HT-29 (cell line): ENCODE data around the gene CMIP. TPM values are rescaled to one million over a fixed set of nuclear protein-coding genes. Genes with fewer than 3 reads are reported as not detected.

ENCODE experiments used
- DNase-seq: peaks from one replicate; pipeline ENCODE4 v3.0.0-alpha.2; 2015; ENCODE audit warnings: low spot score
- total RNA-seq: library from RNA; depleted of rRNA; stranded (reverse); fragments of >200 nt; shearing (Covaris generic); gene quantifications from 2 replicates; pipeline ENCODE4 v1.2.3, GENCODE V29; 2014

The CMIP gene
- total RNA-seq, 1 experiment from 2014 or later = 24.7 TPM

DNA sequence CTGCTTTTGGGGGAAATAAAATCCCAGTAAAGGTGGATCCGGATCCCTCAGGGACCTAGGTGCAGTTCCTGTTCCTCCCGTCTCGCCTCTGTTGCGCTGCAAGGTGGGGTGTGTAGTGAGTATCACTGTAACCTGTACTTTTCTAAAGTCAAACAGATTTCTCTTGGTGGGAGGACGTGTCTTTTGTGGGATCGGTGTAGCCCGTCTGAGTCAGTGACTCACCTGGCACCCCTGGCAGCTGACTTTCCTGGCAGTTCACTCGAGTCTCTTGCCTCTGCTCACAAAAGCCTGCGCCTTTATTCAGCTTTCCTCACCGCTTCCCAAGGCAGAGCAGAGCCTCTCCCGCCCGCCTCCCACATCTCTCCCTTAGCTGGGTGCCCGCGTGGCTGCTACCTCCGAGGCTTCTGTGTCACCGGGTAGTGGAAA is 85.7 kb downstream of the CMIP start:
- no peak for DNase-seq

DNA sequence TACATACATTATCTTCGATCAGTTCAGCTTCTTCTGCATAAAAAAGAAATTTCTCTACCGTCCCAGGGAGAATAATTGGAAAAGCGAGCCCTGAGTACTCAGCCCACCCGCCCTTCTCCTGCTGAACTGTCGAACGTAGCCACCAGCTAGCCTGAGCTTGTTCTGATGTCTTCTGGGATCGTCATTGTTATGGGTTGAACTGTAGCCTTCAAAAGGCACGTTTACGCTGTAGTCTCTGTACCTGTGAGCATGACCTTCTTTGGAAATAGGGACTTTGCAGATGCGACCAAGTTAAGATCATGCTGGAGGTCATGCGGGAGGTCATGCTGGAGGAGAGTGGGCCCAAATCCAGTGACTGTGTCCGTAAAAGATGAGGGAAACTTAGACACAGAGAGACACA is 86.2 kb downstream of the CMIP start:
- DNase-seq = no peak

- DNase-seq = no peak
Observed at GRCh38 chr16:81531419-81531821, 86.8 kb downstream of the CMIP start.

- no peak for DNase-seq
Observed at GRCh38 chr16:81532491-81533174, 88.0 kb downstream of the CMIP start.

DNA sequence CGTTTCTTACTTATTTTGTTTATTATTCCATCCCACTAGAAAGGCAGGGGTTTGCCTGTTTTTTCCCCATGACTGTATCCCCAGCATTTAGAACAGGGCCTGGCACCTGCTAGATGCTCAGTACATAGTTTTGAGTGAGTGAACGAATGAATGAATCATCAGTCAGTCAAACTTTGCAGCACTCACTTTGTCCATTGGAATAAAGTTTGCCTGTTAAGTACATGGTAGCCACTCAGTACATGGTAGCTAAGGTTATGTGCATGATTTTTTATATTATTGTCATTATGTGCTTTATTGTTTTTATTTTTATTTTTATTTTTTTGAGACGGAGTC is 88.5 kb downstream of the CMIP start:
- DNase-seq = no peak

DNA sequence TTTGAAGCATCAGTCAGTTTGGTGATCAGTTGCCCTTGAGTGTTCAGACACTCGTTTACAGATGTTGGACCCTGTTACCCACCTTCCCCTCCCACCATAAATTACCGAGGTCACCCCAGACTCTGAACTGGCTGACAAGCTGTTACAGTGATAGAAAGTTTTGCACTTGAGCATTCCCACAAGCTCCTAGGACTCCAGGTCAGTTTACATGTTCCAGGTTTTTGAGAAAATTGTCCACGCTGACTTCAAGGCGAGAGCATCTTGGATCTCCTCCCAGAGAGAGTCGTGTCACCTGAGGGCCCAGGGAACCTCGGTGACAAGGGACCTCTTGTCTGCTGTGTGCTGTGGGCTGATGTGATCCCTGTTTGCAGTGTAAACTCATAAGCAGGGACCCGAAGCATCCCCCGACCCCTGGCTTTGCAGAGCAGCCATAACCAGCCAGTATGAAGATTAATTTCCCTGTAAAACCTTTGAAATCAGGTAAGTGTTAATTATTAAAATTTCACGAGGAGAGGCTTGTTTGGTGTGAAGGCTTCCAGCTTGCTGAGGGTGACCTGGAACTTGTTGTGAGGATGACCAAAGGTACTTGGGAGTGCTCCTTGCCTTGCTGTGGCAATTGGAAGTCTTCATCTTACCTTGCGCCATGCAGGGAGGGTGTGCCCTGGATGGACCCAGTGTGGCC is 91.2 kb downstream of the CMIP start:
- no peak for DNase-seq

DNA sequence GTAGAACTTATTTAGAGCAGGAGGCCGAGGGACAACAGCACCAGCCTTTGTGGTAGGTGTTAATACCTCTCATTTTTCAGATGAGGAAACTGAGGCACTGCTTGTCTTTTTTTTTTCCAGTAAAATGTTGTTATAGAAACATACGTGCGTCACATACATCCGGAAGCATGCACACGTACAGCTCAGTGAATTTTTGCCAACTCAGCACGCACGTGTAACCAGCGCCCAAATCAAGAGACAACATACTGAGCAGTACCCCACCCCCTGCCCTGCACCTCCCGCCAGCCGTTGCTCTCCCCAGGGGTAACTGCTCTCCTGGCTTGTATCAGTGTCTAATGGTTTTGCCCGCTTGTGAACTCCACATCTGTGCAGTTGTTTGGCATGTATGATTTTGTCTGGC is 92.0 kb downstream of the CMIP start:
- DNase-seq = no peak

DNA sequence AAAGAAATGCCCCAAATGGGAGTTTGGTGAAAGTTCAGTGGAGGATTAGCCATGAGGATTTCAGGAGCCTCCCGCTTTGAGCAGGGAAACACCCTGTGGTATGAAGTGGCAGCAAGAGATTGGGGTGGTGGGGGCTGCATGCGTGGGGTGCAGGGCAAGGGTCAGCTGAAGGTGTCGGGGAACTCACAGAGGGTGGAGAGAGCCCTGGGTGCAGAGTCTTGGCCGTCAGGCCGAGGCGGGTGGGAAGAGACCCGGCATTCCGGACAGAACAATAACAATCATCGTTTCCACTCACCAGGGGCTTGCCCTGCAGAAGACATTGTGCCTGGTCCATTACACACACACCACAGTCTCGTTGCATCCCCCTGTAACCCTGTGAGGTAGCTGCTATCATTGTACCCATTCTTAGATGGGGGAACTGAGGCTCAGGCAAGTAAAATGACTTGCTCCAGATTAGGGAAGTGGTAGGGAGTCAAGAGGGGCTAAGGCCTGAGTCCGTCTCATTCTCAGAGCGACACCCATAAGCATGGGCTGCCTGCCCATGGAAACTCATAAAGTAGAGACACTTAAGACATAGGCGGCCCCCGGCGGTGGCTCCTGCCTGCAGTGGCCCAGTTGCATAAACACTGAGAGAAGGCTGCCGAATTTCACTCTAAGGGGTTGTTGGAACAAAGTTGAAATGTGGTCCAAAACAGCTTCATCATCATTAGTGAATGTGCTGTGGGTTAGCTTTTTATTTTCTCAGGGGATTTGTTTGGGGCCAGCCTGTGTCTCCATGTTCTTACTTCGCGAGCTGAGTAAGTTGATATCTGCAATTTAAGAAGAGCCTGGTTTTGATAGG is 93.3 kb downstream of the CMIP start:
- no peak for DNase-seq

DNA sequence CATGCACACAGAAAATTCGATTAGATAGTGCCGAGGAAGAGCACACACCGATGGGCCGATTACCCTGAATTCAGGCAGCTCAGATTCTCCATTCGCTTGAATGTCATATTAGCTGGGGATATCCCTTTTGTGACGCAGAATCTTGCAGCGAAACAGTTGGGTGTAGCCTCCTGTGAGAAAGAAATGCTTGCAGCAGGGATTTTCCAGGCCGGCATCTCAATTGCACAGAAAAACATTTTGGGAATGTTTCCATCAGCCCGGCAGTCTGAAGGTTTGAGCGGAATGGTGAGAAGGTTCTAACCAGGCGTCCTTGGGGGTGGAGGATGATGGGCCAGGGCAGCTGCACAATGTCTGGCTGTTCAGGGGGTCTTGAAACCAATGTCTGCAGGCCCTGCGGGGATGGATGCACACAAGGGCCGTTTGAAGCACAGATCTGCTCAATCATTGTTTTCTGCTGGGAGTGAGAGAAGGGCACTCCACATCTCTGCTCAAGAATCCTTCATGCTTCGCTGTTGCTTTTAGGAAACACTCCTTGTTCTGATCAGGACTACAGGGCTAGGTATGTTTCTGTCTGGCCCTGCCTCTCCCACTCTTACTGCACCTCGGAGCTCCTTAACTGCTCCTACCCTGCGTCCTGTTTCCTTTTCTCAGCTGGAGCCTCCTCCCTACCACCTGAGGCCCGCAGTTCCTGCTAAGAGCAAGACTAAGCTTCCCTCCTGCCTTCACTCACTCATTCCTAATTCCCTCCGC is 94.6 kb downstream of the CMIP start:
- DNase-seq = no peak

- no peak for DNase-seq
Observed at GRCh38 chr16:81539759-81540472, 95.3 kb downstream of the CMIP start.

GRCh38 chr16:81541314-81541713 is 96.7 kb downstream of the CMIP start:
- no peak for DNase-seq

GRCh38 chr16:81542609-81543570 is 98.3 kb downstream of the CMIP start:
- no peak for DNase-seq

DNA sequence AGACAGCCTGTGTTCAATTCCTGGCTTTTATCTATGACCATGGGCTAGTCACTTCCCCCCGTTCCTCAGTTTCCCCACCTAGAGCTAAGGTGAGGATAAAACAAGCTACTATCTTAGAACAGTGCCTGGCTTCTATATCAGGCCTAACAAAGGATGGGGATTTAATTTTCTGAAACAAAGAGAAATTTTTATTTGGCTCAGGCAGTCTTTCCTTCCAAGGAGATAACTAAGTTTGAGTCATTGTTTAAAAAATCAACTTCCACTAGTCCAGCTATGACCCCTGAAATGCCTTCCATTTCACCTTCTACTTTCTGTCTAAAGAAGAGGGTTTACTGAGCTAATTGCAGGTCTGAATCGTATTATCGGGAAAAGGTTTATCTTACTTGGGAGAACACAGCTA is 99.0 kb downstream of the CMIP start:
- no peak for DNase-seq

DNA sequence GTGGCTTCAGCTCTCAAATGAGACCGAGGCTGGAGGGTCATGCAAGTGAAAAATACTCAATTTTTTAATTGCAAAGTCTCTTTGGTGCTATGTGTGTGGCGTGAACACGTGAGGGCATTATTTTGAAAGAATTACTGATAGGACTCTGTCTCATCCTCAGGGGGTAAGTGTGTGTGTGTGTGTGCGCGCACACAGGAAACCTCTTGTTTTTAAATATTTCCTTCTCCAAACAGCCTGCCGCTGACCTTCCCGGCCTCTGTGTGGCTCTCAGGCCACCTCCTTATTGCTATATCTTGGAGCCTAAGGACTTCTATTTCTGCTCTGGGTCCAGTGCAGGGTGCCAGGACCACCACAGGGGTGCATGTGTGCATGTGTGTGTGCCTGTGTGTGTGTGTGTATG is 99.7 kb downstream of the CMIP start:
- DNase-seq = no peak

DNA sequence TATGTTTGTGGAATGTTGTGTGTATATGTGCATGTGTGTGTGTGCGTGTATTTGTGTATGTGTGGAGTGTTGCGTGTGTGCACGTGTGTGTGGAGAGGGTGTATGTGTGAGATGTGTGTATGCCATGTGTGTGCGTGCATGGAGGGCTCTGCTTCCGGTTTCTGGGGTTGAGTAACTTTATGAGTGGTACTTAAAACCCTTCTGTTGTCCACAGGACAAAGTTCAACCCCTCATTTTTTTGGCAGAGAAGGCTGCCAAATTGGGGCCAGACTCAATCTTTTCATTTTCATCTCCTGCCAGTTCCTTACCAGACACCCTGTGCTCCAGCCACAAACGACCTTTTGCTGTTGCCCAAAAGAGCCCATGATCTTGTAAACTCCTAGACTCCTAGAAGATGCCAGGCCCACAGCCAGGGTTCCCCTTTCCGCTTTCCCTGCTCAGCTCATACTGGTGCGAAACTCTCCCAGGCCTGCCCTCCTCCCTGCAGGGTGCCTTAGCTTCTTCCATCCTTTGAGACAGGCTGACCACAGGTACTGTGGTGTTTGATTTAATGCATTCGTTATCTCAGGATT is 100.2 kb downstream of the CMIP start:
- DNase-seq = no peak

DNA sequence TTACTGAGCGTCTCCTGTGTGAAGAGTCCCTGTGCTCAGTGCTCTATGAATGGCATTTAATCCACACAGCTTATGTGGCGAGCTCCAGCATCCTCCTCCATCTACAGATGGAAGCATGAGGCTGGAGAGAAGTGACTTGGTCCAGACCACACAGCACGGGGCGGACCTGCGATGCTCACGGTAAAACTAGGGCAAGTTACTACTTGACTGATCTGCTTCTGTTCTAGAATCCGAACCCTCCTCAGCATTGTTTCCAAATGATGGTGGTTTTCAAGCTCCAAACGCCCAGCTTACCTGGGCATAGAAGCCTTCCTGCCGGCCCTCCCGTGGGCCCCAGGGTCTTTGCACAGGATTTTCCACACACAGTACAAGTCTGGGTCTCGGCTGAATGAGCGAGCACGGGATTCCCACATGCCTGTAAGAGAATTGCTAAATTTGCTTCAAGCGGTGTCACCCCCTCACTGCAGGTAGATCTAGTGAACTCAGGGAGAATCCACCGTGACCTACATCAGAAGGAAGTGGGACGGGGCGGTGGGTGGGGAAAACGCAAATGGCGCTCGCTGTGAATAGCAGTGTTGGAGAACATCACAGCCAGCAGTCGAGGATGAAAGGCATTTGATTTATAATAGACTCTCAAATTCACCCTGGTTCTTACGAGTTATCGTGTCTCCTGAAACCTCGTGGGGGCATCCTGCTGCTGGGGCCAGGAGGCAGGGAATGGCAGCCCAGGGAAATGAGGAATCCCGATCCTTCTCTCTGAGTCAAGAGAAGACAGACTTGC is 101.1 kb downstream of the CMIP start:
- DNase-seq = no peak

GRCh38 chr16:81546781-81547180 is 102.2 kb downstream of the CMIP start:
- no peak for DNase-seq

GRCh38 chr16:81547194-81547938 is 102.8 kb downstream of the CMIP start:
- no peak for DNase-seq

- DNase-seq = no peak
Observed at GRCh38 chr16:81547939-81548216, 103.3 kb downstream of the CMIP start.
